ENCODE data around the gene P2RY1.

Gene P2RY1

GRCh38 chr3:152817400-152817799 is 17.5 kb upstream of the P2RY1 start:
- TF ChIP-seq CTCF (conservative IDR thresholded peaks at IDR 0.05; ENCODE audit: low read depth, low read length), result no peak
- DNase-seq (ENCODE audit: low read depth), result no peak
- no peak overlapping the region for H3K4me3 ChIP-seq (ENCODE audit: low read length)

DNA sequence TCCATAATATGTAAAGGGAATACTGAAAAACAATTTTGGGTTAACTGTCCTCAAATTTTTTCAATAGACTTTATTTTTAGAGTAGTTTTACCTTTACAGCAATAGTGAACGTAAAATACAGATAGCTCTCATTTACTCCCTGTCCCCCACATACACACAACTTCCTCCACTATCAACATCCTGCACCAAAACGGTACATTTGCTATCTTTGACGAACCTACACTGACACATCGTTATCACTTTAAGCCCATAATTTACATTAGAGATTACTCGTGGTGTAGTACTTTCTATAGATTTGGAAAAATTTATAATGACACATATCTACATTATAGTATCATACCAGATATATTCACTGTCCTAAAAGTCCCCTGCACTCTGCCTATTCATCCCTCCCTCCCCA is 16.9 kb upstream of the P2RY1 start:
- no peak for TF ChIP-seq CTCF (conservative IDR thresholded peaks at IDR 0.05; ENCODE audit: low read depth, low read length)
- no peak overlapping the region for H3K4me3 ChIP-seq (ENCODE audit: low read length)
- no peak for DNase-seq (ENCODE audit: low read depth)

DNA sequence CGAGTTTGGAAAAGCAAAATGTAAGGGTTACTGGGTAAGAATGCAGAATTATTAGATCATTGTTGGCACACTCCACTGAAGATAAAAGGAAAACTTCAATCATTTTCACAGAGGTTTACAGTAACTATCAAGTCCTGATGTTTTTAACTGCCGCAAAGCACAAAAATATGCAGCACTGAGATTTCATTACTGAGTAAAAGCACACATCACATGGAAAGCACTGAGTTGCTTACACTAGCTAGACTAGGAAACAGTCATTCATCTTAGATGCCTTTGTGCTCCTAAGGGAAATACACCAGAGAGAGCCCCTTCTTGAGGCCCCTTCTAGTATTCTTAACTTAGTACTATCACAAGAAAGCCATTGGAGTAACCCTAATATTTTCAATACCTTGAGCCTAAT is 11.8 kb upstream of the P2RY1 start:
- TF ChIP-seq CTCF (conservative IDR thresholded peaks at IDR 0.05; ENCODE audit: low read depth, low read length), result no peak
- no peak for DNase-seq (ENCODE audit: low read depth)
- no peak overlapping the region for H3K4me3 ChIP-seq (ENCODE audit: low read length)

DNA sequence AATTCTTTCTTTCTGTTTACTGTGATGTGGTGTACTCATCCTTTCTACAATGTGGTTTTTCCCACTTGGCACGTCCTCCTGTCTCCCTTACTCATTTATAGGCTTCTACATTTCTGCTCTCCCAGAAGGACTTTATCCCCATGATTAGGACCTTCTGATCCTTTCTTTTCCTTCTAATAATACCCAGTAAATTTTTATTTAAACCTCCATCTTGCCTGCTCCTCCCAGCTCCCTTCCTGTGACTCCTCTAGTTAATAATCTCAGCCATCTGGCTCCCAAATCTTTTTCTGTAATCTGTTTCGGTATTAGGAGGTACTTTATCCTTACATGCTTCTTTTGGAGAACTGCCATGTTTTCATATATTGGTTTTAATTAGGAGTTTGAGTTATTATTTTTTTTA is 11.2 kb upstream of the P2RY1 start:
- TF ChIP-seq CTCF (conservative IDR thresholded peaks at IDR 0.05; ENCODE audit: low read depth, low read length), result no peak
- no peak overlapping the region for H3K4me3 ChIP-seq (ENCODE audit: low read length)
- no peak for DNase-seq (ENCODE audit: low read depth)

GRCh38 chr3:152825566-152825965 is 9.4 kb upstream of the P2RY1 start:
- no peak overlapping the region for H3K4me3 ChIP-seq (ENCODE audit: low read length)
- DNase-seq (ENCODE audit: low read depth), result no peak
- TF ChIP-seq CTCF (conservative IDR thresholded peaks at IDR 0.05; ENCODE audit: low read depth, low read length), result no peak

- no peak for DNase-seq (ENCODE audit: low read depth)
- TF ChIP-seq CTCF (conservative IDR thresholded peaks at IDR 0.05; ENCODE audit: low read depth, low read length), result no peak
- H3K4me3 ChIP-seq (ENCODE audit: low read length), result no peak overlapping the region
These were observed 8.5 kb upstream of the P2RY1 start for GRCh38 chr3:152826476-152826875.

- no peak for TF ChIP-seq CTCF (conservative IDR thresholded peaks at IDR 0.05; ENCODE audit: low read depth, low read length)
- no peak for DNase-seq (ENCODE audit: low read depth)
- no peak overlapping the region for H3K4me3 ChIP-seq (ENCODE audit: low read length)
These were observed 7.6 kb upstream of the P2RY1 start for GRCh38 chr3:152827313-152827712.

All from retinal pigment epithelial cell (primary cell).